ENCODE data around the gene ZNF160. TPM values are rescaled to one million over a fixed set of nuclear protein-coding genes. Genes with fewer than 3 reads are reported as not detected.

The ZNF160 gene
- total and polyA plus RNA-seq, 2 experiments from 2014 or later: 16.9 to 48.7 TPM

GRCh38 chr19:53034054-53034453 is 69.2 kb downstream of the ZNF160 start:
- H3K4me1 Mint-ChIP-seq: peaks cover 4% of the 10 kb centered on the region
- peaks cover 8% of the 10 kb centered on the region for H3K4me1 ChIP-seq (ENCODE audit: insufficient read depth)
- no peak overlapping the region for H3K4me2 ChIP-seq
- H3K27ac Mint-ChIP-seq: no peak overlapping the region
- peaks cover 10% of the 10 kb centered on the region; the same call in 1 of the 2 replicates for H3F3A ChIP-seq (replicated peaks; ENCODE audit: low read depth)
- no peak overlapping the region for H2AFZ ChIP-seq
- H3K4me3 Mint-ChIP-seq: no peak overlapping the region; the same call in 2 of the 3 replicates
- no peak for ATAC-seq
- peaks cover 8% of the 10 kb centered on the region; the same call in 2 of the 3 replicates for H3K9me3 Mint-ChIP-seq
- peaks cover 6% of the 10 kb centered on the region; the same call in 2 of the 3 replicates for H3K36me3 Mint-ChIP-seq (ENCODE audit: low read depth)
- H3K4me3 ChIP-seq: no peak overlapping the region
- no peak for TF ChIP-seq CREB1 (CRISPR knock-in tag; IDR thresholded peaks at IDR 0.05; ENCODE audit: low read depth)
- no peak for TF ChIP-seq CTCF (conservative IDR thresholded peaks at IDR 0.05; ENCODE audit: low read depth in 2 of 2)
- TF ChIP-seq JUNB (IDR thresholded peaks at IDR 0.05; ENCODE audit: unreplicated experiment): no peak
- TF ChIP-seq EZH2phosphoT487 (IDR thresholded peaks at IDR 0.05; ENCODE audit: unreplicated experiment): no peak
- TF ChIP-seq STAT1 (IDR thresholded peaks at IDR 0.05; ENCODE audit: unreplicated experiment): no peak
- TF ChIP-seq NANOG (IDR thresholded peaks at IDR 0.05; ENCODE audit: borderline replicate concordance): no peak
- TF ChIP-seq, protein P1, sequence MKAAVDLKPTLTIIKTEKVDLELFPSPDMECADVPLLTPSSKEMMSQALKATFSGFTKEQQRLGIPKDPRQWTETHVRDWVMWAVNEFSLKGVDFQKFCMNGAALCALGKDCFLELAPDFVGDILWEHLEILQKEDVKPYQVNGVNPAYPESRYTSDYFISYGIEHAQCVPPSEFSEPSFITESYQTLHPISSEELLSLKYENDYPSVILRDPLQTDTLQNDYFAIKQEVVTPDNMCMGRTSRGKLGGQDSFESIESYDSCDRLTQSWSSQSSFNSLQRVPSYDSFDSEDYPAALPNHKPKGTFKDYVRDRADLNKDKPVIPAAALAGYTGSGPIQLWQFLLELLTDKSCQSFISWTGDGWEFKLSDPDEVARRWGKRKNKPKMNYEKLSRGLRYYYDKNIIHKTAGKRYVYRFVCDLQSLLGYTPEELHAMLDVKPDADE (IDR thresholded peaks at IDR 0.05): no peak
- no peak for TF ChIP-seq ZNF462 (CRISPR knock-in tag; IDR thresholded peaks at IDR 0.05)
- TF ChIP-seq ZNF331 (CRISPR knock-in tag; IDR thresholded peaks at IDR 0.05; ENCODE audit: low read depth): no peak
- no peak for TF ChIP-seq ZNF114 (CRISPR knock-in tag; IDR thresholded peaks at IDR 0.05)
- TF ChIP-seq EZH2 (IDR thresholded peaks at IDR 0.05; ENCODE audit: low read depth, unreplicated experiment): no peak
- no peak for TF ChIP-seq REST (IDR thresholded peaks at IDR 0.05; ENCODE audit: unreplicated experiment)
- no peak for TF ChIP-seq POLR2AphosphoS5 (IDR thresholded peaks at IDR 0.05; ENCODE audit: low read depth)
- no peaks in the 10 kb centered on the region for H4K20me1 ChIP-seq (replicated peaks; ENCODE audit: insufficient read depth)
- H3K27me3 Mint-ChIP-seq (ENCODE audit: insufficient read depth, low read depth, poor library complexity): peaks cover 14% of the 10 kb centered on the region
- H3K79me2 ChIP-seq (replicated peaks; ENCODE audit: insufficient read depth): no peaks in the 10 kb centered on the region
- H3K36me3 ChIP-seq (ENCODE audit: insufficient read depth): no peaks in the 10 kb centered on the region; the same call in 1 of the 2 replicates
- no peak for DNase-seq (ENCODE audit: low spot score)
- H3K27ac ChIP-seq (ENCODE audit: low read depth): no peak overlapping the region
- H3K27me3 ChIP-seq (ENCODE audit: insufficient read depth): peaks cover 17% of the 10 kb centered on the region
- H3K9me2 ChIP-seq (ENCODE audit: insufficient read depth): peaks cover 5% of the 10 kb centered on the region; the same call in 1 of the 2 replicates
